GM21367 (cell line): ENCODE measurements around the gene ART1.

ENCODE experiments used
- ATAC-seq: cut with Tn5 transposase; IDR thresholded peaks from one replicate; pipeline ENCODE4 v1.9.1; 2021; ENCODE audit not compliant: unreplicated experiment

The ART1 gene

DNA sequence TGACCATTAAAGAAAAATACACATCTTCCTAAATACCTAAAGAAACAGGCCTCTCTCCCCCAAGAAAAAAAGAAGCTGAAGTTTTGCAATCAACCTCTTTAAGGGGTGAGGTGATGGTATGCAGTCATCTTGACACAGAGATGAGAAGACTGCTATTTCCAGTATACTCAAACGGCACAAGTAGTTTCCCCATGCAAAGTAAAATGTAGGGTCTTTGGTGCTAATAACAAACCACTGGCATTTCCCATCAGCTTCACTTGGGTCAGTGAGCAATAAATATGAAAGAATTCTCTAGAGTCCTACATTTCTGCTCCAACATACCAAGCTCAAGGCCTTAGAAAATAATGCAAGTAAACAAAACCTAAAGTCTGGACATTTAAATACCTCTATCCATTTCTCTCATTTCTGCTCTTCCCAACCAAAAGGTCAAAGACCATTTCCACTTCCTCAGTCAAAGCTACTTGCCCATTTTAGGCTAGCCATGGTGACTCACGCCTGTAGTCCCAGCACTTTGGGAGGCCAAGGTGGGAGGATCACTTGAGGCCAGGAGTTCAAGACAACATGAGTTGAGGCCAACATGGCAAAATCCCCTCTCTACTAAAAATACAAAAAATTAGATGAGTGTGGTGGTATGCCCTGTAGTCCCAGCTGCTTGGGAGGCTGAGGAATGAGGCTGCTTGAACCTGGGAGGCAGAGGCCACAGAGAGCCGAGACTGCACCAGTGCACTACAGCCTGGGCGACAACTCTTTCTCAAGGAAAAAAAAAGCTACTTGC is 65.7 kb downstream of the ART1 start:
- no peak for ATAC-seq

DNA sequence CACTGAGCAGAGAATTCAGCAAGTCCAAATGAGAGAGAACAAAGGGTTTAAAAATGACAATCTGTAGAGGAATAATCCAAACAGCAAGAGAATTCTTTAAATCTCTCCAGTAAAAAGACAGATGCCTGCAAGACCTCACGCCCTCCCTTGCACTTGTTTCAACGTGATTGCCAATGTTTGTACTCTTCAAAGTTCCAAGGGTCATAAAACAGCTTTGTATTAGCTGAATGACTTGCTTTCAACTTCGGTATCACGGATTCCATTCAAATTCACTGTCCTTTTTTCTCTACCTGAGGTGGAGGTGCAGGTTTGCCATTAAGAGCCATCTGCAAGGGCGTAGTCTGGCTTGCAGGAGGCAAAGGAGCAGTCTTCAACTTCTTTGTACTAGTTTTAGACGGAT is 67.3 kb downstream of the ART1 start:
- ATAC-seq = no peak
